22Rv1 (cell line): ENCODE data around the gene COL28A1.

Source experiments
- ZFX ChIP-seq: fragments of 450-650 bp; IDR thresholded peaks from 2 replicates; pipeline ENCODE4 v1.6.1; 2017; ENCODE audit warnings: antibody characterized with exemption, borderline replicate concordance
- TF ChIP-seq, protein P1 (sequence below): fragments of 450-650 bp; IDR thresholded peaks from 2 replicates; pipeline ENCODE4 v1.5.1; 2017; ENCODE audit warnings: mild to moderate bottlenecking

DNA sequence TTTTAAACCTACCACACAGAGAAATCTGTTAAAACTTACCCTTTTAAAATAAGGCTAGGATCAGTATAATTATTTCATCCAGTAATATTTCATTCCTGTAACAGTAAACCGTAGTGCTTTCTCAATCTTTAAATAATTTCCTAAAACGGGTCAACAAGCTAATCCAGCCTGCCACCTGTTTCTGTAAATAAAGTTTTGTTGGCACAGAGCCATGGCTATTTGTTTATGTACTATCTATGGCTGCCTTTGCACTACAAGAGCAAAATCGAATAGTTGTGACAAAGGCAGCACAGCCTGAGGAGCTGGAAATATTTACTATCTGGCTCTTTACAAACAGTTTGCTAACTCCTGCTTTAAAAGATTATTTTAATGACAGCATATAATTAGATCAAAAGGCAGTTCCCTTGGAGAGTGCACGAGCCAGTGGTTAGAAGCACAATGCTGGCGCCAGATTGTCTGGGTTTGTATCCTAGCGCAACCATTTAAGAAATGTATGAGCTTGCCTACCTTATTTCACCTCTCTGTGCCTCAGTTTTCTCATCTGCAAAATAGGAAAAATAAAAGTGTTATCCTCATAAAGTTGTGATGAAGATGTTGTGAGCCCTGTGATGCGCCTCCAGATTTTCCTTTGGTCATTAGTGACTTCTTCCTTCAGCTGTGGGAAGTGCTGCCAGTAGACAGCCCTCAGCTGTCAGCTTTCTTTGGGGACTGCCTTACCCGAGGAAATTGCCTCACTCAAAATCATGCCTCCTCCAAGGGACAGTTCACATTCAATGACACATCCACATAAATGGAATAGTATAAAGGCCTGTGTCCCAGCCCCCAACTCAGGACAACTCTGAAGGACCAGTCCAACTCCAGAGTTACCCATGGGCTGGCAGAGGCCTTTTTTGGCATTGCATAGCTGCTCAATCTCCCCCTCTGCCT, 19.2 kb upstream of the COL28A1 start:
- TF ChIP-seq, protein P1, sequence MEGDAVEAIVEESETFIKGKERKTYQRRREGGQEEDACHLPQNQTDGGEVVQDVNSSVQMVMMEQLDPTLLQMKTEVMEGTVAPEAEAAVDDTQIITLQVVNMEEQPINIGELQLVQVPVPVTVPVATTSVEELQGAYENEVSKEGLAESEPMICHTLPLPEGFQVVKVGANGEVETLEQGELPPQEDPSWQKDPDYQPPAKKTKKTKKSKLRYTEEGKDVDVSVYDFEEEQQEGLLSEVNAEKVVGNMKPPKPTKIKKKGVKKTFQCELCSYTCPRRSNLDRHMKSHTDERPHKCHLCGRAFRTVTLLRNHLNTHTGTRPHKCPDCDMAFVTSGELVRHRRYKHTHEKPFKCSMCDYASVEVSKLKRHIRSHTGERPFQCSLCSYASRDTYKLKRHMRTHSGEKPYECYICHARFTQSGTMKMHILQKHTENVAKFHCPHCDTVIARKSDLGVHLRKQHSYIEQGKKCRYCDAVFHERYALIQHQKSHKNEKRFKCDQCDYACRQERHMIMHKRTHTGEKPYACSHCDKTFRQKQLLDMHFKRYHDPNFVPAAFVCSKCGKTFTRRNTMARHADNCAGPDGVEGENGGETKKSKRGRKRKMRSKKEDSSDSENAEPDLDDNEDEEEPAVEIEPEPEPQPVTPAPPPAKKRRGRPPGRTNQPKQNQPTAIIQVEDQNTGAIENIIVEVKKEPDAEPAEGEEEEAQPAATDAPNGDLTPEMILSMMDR = no peak
- TF ChIP-seq ZFX = no peak
